ENCODE results near the gene VPREB1.

DNA sequence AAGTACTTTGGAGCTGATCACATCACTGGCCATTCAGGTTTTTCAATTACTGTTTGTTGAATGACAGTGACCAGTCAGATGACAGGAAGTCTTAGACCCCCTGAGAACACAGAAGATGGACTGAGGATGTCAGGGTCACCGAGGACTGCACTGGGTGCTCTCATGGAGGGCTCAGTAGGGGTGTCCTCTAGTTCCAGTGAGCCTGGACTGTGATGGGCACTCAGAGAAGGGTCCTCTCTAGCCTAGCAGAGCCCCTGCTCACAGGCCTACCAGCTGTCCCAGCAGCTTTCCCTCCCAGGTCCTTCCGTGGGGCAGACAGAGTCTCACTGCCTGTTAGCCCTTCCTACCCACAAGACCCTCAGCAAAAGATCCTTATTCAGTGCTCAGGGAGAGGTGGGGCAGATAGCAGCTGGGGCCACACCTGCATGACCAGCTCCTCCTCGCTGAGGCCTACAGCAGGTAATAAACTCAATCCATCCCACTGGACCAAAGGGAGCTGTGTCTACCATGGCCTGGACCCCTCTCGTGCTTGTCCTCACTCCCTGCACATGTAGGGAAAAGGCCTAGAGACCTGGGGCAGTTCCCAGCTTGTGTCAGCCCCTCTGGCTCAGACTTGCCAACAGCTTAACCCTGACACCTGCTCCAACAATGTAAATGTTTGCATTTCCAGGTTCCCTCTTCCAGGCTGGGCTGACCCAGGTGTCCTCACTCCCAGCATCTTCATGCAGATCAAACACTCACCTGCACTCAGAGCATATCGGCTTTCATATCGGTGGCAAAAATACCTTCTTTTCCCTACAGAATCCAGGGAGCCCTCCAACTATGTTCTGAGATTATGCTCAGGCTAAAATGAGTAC lies 25.2 kb upstream of the VPREB1 start:
- TF ChIP-seq, protein P1, sequence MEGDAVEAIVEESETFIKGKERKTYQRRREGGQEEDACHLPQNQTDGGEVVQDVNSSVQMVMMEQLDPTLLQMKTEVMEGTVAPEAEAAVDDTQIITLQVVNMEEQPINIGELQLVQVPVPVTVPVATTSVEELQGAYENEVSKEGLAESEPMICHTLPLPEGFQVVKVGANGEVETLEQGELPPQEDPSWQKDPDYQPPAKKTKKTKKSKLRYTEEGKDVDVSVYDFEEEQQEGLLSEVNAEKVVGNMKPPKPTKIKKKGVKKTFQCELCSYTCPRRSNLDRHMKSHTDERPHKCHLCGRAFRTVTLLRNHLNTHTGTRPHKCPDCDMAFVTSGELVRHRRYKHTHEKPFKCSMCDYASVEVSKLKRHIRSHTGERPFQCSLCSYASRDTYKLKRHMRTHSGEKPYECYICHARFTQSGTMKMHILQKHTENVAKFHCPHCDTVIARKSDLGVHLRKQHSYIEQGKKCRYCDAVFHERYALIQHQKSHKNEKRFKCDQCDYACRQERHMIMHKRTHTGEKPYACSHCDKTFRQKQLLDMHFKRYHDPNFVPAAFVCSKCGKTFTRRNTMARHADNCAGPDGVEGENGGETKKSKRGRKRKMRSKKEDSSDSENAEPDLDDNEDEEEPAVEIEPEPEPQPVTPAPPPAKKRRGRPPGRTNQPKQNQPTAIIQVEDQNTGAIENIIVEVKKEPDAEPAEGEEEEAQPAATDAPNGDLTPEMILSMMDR (conservative IDR thresholded peaks at IDR 0.05; ENCODE audit: low read depth, low read length): no peak
- TF ChIP-seq POLR2A (IDR thresholded peaks at IDR 0.05; ENCODE audit: low read depth, low read length): no peak
- no peak for TF ChIP-seq CEBPB (IDR thresholded peaks at IDR 0.05; ENCODE audit: low read depth, low read length)
- no peak for TF ChIP-seq RCOR1 (IDR thresholded peaks at IDR 0.05; ENCODE audit: insufficient replicate concordance, low read length)
- TF ChIP-seq RAD21 (IDR thresholded peaks at IDR 0.05; ENCODE audit: low read length): no peak
- TF ChIP-seq MAZ (IDR thresholded peaks at IDR 0.05; ENCODE audit: borderline replicate concordance, low read depth, low read length): no peak
- TF ChIP-seq USF2 (IDR thresholded peaks at IDR 0.05; ENCODE audit: low read depth, low read length): no peak
- no peak for TF ChIP-seq FOS (IDR thresholded peaks at IDR 0.05; ENCODE audit: low read depth, low read length)
